IMR-90 (cell line): ENCODE measurements around the gene SNX1. TPM values are rescaled to one million over a fixed set of nuclear protein-coding genes. Genes with fewer than 3 reads are reported as not detected.

Experiments
- ATAC-seq: fragments of 200-7000 bp; cut with Tn5 transposase; 2 replicates; pipeline ENCODE4 v1.9.1; 2020; ENCODE audit warnings: low read depth, mild to moderate bottlenecking, moderate library complexity
- BruUV-seq: library from RNA; stranded (reverse); fragments of 400-500 nt; replicated peaks from 2 replicates; lab custom pipeline; 2021; lab: Mats Ljungman, UMichigan
- CTCF ChIA-PET: fragments of 300-600 bp; formaldehyde crosslinking; extraction: SDS; loops from one replicate; lab custom pipeline; 2021; ENCODE audit warnings: antibody characterized with exemption; lab: Yijun Ruan, JAX
- POLR2A ChIA-PET: fragments of 300-600 bp; sonication (Branson Sonifier 250); formaldehyde crosslinking; loops from one replicate; lab custom pipeline; 2022; ENCODE audit warnings: antibody characterized with exemption; ENCODE audit not compliant: unreplicated experiment; lab: Charles Lee
- DNase-seq: peaks from one replicate; pipeline ENCODE4 v3.0.0; 2013
- H2AFZ ChIP-seq: replicated peaks from 2 replicates; pipeline ENCODE3; 2013; ENCODE audit warnings: low read length, mild to moderate bottlenecking; ENCODE audit not compliant: poor library complexity
- H2AK5ac ChIP-seq: 2 replicates; pipeline ENCODE4 v1.6.1; 2013; ENCODE audit warnings: low read depth, low read length, inconsistent platforms
- H2AK9ac ChIP-seq: replicated peaks from 2 replicates; pipeline ENCODE3; 2013; ENCODE audit warnings: mild to moderate bottlenecking, low read depth, low read length, moderate library complexity; ENCODE audit not compliant: poor library complexity
- H2BK120ac ChIP-seq: 2 replicates; pipeline ENCODE4 v1.6.1; 2013; ENCODE audit warnings: low read depth, low read length, inconsistent platforms
- H2BK15ac ChIP-seq: 3 replicates; pipeline ENCODE4 v1.6.1; 2013; ENCODE audit warnings: low read depth, low read length, inconsistent platforms
- H2BK20ac ChIP-seq: 2 replicates; pipeline ENCODE4 v1.6.1; 2013; ENCODE audit warnings: low read depth, mild to moderate bottlenecking, inconsistent platforms, low read length, moderate library complexity
- H2BK5ac ChIP-seq: 2 replicates; pipeline ENCODE4 v1.6.1; 2013; ENCODE audit warnings: mild to moderate bottlenecking, low read depth, low read length, inconsistent platforms; ENCODE audit not compliant: poor library complexity, severe bottlenecking
- H3K14ac ChIP-seq: replicated peaks from 2 replicates; pipeline ENCODE4 v1.6.1; 2013; ENCODE audit warnings: low read depth, low read length, inconsistent platforms
- H3K18ac ChIP-seq: 2 replicates; pipeline ENCODE4 v1.6.1; 2013; ENCODE audit warnings: low read depth, low read length, control low read depth
- H3K23ac ChIP-seq: 2 replicates; pipeline ENCODE4 v1.6.1; 2013; ENCODE audit warnings: low read depth, low read length, inconsistent platforms
- H3K27ac ChIP-seq: 2 replicates; pipeline ENCODE4 v1.5.1; 2013; ENCODE audit warnings: mild to moderate bottlenecking, control low read depth, low read length; ENCODE audit not compliant: insufficient read depth
- H3K27me3 ChIP-seq: 2 replicates; pipeline ENCODE4 v1.6.1; 2013; ENCODE audit warnings: low read length; ENCODE audit not compliant: control insufficient read depth, insufficient read depth
- H3K36me3 ChIP-seq: 2 replicates; pipeline ENCODE4 v1.6.1; 2013; ENCODE audit warnings: low read length, mixed read lengths; ENCODE audit not compliant: control insufficient read depth, insufficient read depth
- H3K4ac ChIP-seq: 2 replicates; pipeline ENCODE4 v1.6.1; 2013; ENCODE audit warnings: low read depth, low read length, inconsistent platforms
- H3K4me1 ChIP-seq: 2 replicates; pipeline ENCODE4 v1.6.1; 2013; ENCODE audit warnings: low read length, mixed read lengths; ENCODE audit not compliant: control insufficient read depth, insufficient read depth
- H3K4me2 ChIP-seq: 2 replicates; pipeline ENCODE4 v1.6.1; 2013; ENCODE audit warnings: low read depth, mild to moderate bottlenecking, control low read depth, low read length, moderate library complexity
- H3K4me3 ChIP-seq: 2 replicates; pipeline ENCODE4 v1.5.1; 2013; ENCODE audit warnings: low read depth, mild to moderate bottlenecking, control low read depth, low read length, moderate library complexity; ENCODE audit not compliant: insufficient read depth
- H3K56ac ChIP-seq: 2 replicates; pipeline ENCODE4 v1.6.1; 2013; ENCODE audit warnings: low read length, inconsistent platforms; ENCODE audit not compliant: insufficient read depth; ENCODE audit errors: extremely low read depth
- H3K79me1 ChIP-seq, 2 experiments: 2 replicates each; pipeline ENCODE4 v1.6.1; 2013; ENCODE audit warnings: low read length in 2 of 2, inconsistent platforms in 1 of 2, low read depth in 1 of 2
- H3K9ac ChIP-seq: 2 replicates; pipeline ENCODE4 v1.6.1; 2013; ENCODE audit warnings: low read depth, low read length, control low read depth
- H3K9me1 ChIP-seq: 2 replicates; pipeline ENCODE4 v1.6.1; 2013; ENCODE audit warnings: low read length, inconsistent platforms; ENCODE audit not compliant: insufficient read depth
- H3K9me3 ChIP-seq: 2 replicates; pipeline ENCODE4 v1.6.1; 2013; ENCODE audit warnings: low read length; ENCODE audit not compliant: control insufficient read depth, insufficient read depth
- H4K20me1 ChIP-seq: 2 replicates; pipeline ENCODE4 v1.6.1; 2013; ENCODE audit warnings: low read length, inconsistent platforms; ENCODE audit not compliant: insufficient read depth
- H4K5ac ChIP-seq: 2 replicates; pipeline ENCODE4 v1.6.1; 2013; ENCODE audit warnings: mild to moderate bottlenecking, low read depth, low read length, control low read depth
- H4K8ac ChIP-seq, 2 experiments: 2 replicates each; pipeline ENCODE4 v1.6.1; 2013; ENCODE audit warnings: low read depth in 2 of 2, low read length in 2 of 2, control low read depth in 1 of 2, inconsistent platforms in 1 of 2
- H4K91ac ChIP-seq: 2 replicates; pipeline ENCODE4 v1.6.1; 2013; ENCODE audit warnings: low read depth, low read length, inconsistent platforms; ENCODE audit not compliant: insufficient read depth
- FOS ChIP-seq: fragments of 150-350 bp; IDR thresholded peaks from 2 replicates; pipeline ENCODE4 v1.6.1; 2016; ENCODE audit warnings: low read depth, low read length
- MAZ ChIP-seq: IDR thresholded peaks from 2 replicates; pipeline ENCODE4 v1.6.1; 2012; ENCODE audit warnings: low read depth, mild to moderate bottlenecking, low read length, improper control_type of control experiment, moderate library complexity, borderline replicate concordance
- NFE2L2 ChIP-seq: fragments of 150-350 bp; IDR thresholded peaks from 2 replicates; pipeline ENCODE4 v1.6.1; 2016; ENCODE audit warnings: low read depth, mild to moderate bottlenecking, low read length
- RFX5 ChIP-seq: IDR thresholded peaks from 2 replicates; pipeline ENCODE4 v1.8.0; 2012; ENCODE audit warnings: low read depth, mild to moderate bottlenecking, low read length, moderate library complexity
- WGBS, 2 experiments: methylation state at CpG; one replicate each; pipeline versions ENCODE4 v1.1.5 to v1.1.7; 2013; ENCODE audit warnings: missing lambda C conversion rate in 2 of 2; ENCODE audit not compliant: insufficient read length in 1 of 2; ENCODE audit errors: extremely low coverage in 2 of 2; 5-methylcytosine and 5-hydroxymethylcytosine counted together
- dilution Hi-C: fragments of 300-500 bp; cut with HindIII; formaldehyde crosslinking; loops from one replicate; pipeline ENCODE4 v1.14.3; 2018; ENCODE audit warnings: low sequenced_read_pairs; ENCODE audit not compliant: unreplicated experiment
- in situ Hi-C: fragments of 300-500 bp; cut with MboI; formaldehyde crosslinking; loops from 3 replicates; pipeline ENCODE4 v1.14.3; 2019; ENCODE audit warnings: low sequenced_read_pairs, inconsistent platforms, mixed read lengths
- intact Hi-C: fragments of 100-400 bp; cut with micrococcal nuclease; formaldehyde crosslinking; loops from 2 replicates; pipeline ENCODE4 v1.10.0; 2022
- polyA plus RNA-seq, 3 experiments: library from polyadenylated mRNA; depleted of rRNA; stranded (reverse); fragments of >200 nt; gene quantifications; 2 replicates each; pipeline ENCODE4 v1.2.3, GENCODE V29; 2012; ENCODE audit warnings: low replicate concordance in 1 of 3
- total RNA-seq: library from RNA; depleted of rRNA; stranded (reverse); fragments of >200 nt; gene quantifications from 2 replicates; pipeline ENCODE4 v1.2.3, GENCODE V29; 2012

Gene SNX1
- total and polyA plus RNA-seq, 2 of the 4 experiments (the other 2 are of a cell fraction): 35.3 to 72.3 TPM

- ChIA-PET POLR2A (no interaction called here), CTCF (interaction anchor here (1.2 kb wide), 1 partner anchor 14 kb away, joined by 5 read pairs; no protein-coding TSS in a partner anchor)
- Histone ChIP-seq H2AK9ac (no peak overlapping the region), H3K36me3 (peaks cover 54% of the 10 kb centered on the region), H2AFZ (no peak overlapping the region), H2BK20ac (no peak overlapping the region), H3K14ac (no peak overlapping the region), H3K18ac (no peak overlapping the region), H3K9ac (no peak overlapping the region), H3K27me3 (no peaks in the 10 kb centered on the region), H3K9me3 (no peaks in the 10 kb centered on the region), H4K8ac (no peak overlapping the region), H3K4me3 (no peak overlapping the region), H3K4me1 (no peaks in the 10 kb centered on the region), H2BK5ac (no peak overlapping the region), H3K4ac (no peak overlapping the region), H2AK5ac (no peak overlapping the region), H3K4me2 (no peak overlapping the region), H3K79me1 (peaks cover 0 to 17% of the 10 kb centered on the region in 2 experiments), H3K27ac (no peak overlapping the region), H4K5ac (no peak overlapping the region), H4K20me1 (no peaks in the 10 kb centered on the region), H2BK120ac (no peak overlapping the region), H3K23ac (no peak overlapping the region), H2BK15ac (no peak overlapping the region), H3K9me1 (peaks cover 7% of the 10 kb centered on the region; the same call in 1 of the 2 replicates), H3K56ac (no peak overlapping the region), H4K91ac (no peak overlapping the region)
- dilution Hi-C loops: no loop called here
- WGBS, 2 experiments: no CpG with 5 or more reads among the region's 3 CpGs
- no peak for TF ChIP-seq NFE2L2
- no peak for TF ChIP-seq FOS
- no peak for TF ChIP-seq MAZ
- TF ChIP-seq RFX5: no peak
- intact Hi-C loops: no loop called here
- no TSS peak for BruUV-seq
- in situ Hi-C loops: no loop called here
- no peak for ATAC-seq
- DNase-seq: no peak
These were observed 30.2 kb downstream of the SNX1 start for GRCh38 chr15:64125978-64126377.
